GM10266 (cell line): Measurements from ENCODE around the gene EHF.
"Not testable (repeated sequence)": the region's sequence is repeated elsewhere in the genome, so short reads cannot be mapped to it uniquely, and the experiment has no call there.

Experiments used
- DNase-seq: peaks from one replicate; pipeline ENCODE4 v3.0.0; 2012; ENCODE audit errors: extremely low spot score
- TF ChIP-seq, protein P1 (sequence below): IDR thresholded peaks from 2 replicates; pipeline ENCODE4 v1.5.1; 2012; ENCODE audit warnings: mild to moderate bottlenecking, low read depth; ENCODE audit not compliant: control insufficient read depth, insufficient read depth; ENCODE audit errors: missing control alignments

The EHF gene

DNA sequence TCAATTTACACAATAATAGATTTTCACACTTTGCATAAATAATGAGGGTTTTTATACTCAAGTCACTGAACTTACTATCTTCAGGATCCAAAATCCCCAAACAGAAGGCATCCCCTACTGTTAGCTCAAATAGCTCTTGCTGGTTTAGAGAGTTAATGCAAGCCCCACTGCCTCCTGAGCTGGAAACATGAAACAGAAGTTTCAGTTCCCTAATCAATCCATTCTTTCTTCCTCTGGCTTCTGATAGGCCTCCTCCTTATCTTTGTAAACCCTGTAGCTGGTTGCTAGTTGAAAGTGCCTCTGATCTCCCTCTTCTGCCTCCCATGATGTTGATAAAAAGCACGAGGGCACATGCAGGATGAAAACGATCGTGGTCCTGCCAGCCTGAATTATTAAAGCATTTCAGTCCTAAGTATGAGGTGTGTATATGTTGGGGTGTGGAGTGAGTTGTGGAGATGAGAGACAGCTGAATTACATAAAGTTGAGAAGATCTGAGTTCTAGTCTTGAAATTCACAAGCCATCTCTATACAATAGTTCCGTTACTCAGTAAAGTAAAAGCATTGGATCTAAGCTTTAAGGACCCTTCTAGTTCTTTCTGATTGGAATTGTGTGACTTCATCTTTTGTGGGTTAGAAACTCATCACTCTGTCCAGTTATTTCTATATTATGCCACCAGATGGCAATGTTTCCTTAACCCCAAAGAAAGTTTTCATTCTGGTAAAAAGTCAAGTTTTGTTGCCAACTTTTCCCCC is 35.0 kb upstream of the EHF start:
- DNase-seq = peak; percentile 40
- TF ChIP-seq, protein P1, sequence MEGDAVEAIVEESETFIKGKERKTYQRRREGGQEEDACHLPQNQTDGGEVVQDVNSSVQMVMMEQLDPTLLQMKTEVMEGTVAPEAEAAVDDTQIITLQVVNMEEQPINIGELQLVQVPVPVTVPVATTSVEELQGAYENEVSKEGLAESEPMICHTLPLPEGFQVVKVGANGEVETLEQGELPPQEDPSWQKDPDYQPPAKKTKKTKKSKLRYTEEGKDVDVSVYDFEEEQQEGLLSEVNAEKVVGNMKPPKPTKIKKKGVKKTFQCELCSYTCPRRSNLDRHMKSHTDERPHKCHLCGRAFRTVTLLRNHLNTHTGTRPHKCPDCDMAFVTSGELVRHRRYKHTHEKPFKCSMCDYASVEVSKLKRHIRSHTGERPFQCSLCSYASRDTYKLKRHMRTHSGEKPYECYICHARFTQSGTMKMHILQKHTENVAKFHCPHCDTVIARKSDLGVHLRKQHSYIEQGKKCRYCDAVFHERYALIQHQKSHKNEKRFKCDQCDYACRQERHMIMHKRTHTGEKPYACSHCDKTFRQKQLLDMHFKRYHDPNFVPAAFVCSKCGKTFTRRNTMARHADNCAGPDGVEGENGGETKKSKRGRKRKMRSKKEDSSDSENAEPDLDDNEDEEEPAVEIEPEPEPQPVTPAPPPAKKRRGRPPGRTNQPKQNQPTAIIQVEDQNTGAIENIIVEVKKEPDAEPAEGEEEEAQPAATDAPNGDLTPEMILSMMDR = peak; percentile 35

DNA sequence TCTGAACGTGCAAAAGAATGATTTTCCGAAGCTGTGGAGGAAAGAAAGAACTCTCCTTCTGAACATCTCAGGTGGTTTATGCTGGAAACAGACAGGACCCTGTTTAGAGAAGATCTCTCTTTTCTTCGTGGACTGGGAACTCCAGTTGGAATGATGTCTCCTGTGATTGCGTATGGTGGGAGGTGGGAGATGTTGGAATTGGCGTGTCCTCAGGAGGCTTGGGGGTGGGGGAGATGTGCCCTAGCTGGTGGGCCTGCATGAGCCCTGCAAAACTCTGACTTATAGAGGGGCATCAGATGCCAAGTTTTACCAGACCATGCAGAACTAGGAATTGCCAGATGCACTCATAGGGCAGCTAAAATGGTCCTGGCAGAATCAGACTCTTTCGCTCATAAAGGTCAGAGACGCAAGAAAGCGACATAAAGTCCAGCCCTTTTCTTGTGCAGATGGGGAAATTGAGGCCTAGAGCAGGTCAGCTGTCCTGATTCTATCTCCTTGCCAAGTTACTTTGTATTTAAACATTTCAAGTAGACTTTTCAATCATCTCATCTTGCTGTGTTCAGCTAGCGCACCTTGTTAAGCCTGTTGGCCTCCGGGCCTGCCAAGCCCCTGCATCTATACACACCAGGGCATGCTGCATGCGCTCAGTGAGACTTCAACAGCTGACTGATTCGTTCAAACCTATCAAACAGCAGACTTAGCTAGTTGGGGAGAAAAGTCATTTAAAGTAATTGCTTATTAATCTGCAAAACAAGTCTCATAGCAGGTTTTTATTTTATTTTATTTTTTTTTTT is 34.2 kb upstream of the EHF start:
- TF ChIP-seq, protein P1 = no peak
- no peak for DNase-seq

DNA sequence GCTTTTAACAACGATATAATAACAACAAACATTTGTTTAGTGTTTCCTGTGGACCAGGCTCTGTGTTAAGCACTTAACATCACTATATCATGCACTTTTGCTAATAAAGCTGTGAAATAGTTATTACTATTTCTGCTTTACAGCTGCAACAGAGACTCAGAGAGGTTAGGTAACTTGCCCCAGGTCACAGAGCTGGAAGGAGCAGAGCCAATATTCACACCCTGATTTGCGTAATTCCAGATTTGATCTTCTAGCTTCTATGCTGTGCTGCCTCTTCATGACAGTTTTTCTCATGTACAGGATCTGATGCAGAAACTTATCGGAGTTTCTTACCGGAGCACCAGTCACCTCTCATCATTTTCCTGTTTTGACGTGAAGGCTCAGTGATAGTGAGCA is 33.6 kb upstream of the EHF start:
- DNase-seq = no peak
- TF ChIP-seq, protein P1 = no peak

DNA sequence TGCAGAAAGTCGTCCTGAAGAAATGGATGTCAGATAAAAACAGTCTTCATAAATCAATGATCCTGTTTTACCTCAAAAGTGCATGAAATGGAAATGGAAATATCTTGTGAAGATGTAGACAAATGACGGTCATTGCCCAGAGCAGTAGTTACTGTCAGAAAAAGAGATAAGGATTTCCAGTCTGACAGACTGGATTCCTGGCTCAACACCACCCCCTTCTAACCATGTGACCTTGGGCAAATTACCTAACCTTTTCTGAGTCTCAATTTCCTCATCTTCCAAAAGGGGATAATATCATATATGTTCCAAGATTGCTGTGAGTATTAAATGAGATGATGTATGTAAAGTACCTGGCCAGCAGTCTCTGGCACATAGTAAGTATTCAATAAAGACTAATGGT is 32.9 kb upstream of the EHF start:
- DNase-seq = no peak
- TF ChIP-seq, protein P1 = no peak

DNA sequence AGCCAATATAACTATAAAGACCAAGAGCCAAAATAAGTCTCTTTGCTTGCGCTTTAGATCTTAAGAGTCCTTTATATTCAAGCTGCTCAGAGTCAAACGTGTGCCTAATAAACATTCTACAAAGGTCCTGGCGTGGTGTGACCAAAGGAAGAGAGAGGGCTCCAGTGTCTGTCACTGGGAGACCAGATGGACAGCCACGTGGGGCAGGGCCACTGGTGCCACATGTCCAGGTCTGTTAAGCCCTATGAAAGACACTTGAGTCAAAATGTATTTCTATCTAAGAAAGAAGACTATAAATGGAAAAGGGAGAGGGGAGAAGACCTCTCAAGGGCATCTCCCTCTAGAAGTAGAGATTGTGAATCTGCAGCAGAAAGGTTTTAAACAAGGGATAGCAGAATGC is 32.2 kb upstream of the EHF start:
- DNase-seq = no peak
- TF ChIP-seq, protein P1 = no peak

DNA sequence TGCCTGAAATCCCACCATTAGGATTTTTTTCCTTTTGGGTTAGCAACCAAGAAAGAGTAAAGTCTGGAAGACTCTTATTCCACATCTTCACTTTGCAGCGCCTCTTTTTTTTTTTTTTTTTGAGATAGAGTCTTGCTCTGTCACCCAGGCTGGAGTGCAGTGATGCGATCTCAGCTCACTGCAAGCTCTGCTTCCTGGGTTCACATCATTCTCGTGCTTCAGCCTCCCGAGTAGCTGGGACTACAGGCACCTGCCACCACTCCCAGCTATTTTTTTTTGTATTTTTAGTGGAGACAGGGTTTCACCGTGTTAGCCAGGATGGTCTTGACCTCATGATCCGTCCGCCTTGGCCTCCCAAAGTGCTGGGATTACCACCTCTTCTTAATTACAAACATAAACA is 31.7 kb upstream of the EHF start:
- DNase-seq = not testable (repeated sequence)

DNA sequence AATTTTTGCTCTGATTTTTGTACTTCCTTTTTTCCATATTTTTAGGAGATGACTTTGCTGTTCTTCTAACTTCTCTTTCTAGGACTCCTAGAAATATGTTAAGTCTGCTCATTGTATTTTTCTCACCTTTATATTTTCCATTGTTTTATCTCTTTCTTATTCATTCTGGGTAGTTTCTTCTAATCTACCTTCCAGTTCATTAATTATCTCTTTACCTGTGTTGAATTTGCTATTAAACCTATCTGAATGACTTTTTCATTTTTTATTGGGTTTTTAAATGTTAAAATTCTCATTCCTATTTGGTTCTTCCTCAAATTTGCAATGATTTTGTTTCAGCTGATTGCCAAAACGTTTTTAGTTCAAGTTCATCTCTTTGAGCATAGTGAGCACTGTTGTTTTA is 27.8 kb upstream of the EHF start:
- no peak for DNase-seq
- TF ChIP-seq, protein P1 = no peak
